ENCODE results near the gene GNB1L.

GNB1L gene

DNA sequence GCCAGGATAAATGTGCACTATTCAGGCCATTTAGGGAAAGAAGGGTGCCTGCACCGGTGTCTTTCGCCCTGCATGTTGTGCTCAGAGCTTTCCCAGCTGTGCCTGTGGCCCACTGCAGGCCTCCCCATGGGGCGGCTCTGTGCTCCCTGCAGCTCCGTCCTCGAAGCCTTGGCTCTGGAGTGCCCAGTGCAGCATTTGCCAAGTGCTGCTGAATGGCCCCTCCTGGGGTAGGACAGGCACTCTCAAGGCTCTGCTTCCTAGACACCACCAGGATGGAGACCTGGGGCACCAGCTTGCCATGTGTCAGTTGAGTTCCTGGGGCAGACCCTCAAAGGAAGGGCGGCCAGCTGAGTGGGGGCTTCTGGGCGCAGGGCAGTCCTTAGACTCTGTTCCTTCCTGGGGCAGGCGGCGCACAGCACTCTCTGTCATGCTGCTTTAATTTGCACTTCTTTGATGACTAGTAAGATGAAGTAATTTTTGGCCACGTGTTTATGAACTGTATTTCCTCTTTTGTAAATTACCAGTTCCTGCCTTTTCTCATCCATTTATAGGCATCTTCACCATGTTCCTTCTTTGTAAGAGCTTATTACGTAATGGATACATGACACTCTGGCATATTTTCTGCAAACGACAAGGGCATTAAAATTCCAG lies 32.1 kb upstream of the GNB1L start:
- TF ChIP-seq, protein P1, sequence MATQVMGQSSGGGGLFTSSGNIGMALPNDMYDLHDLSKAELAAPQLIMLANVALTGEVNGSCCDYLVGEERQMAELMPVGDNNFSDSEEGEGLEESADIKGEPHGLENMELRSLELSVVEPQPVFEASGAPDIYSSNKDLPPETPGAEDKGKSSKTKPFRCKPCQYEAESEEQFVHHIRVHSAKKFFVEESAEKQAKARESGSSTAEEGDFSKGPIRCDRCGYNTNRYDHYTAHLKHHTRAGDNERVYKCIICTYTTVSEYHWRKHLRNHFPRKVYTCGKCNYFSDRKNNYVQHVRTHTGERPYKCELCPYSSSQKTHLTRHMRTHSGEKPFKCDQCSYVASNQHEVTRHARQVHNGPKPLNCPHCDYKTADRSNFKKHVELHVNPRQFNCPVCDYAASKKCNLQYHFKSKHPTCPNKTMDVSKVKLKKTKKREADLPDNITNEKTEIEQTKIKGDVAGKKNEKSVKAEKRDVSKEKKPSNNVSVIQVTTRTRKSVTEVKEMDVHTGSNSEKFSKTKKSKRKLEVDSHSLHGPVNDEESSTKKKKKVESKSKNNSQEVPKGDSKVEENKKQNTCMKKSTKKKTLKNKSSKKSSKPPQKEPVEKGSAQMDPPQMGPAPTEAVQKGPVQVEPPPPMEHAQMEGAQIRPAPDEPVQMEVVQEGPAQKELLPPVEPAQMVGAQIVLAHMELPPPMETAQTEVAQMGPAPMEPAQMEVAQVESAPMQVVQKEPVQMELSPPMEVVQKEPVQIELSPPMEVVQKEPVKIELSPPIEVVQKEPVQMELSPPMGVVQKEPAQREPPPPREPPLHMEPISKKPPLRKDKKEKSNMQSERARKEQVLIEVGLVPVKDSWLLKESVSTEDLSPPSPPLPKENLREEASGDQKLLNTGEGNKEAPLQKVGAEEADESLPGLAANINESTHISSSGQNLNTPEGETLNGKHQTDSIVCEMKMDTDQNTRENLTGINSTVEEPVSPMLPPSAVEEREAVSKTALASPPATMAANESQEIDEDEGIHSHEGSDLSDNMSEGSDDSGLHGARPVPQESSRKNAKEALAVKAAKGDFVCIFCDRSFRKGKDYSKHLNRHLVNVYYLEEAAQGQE (IDR thresholded peaks at IDR 0.05; ENCODE audit: insufficient replicate concordance, low read depth) = no peak
- TF ChIP-seq, protein P2, sequence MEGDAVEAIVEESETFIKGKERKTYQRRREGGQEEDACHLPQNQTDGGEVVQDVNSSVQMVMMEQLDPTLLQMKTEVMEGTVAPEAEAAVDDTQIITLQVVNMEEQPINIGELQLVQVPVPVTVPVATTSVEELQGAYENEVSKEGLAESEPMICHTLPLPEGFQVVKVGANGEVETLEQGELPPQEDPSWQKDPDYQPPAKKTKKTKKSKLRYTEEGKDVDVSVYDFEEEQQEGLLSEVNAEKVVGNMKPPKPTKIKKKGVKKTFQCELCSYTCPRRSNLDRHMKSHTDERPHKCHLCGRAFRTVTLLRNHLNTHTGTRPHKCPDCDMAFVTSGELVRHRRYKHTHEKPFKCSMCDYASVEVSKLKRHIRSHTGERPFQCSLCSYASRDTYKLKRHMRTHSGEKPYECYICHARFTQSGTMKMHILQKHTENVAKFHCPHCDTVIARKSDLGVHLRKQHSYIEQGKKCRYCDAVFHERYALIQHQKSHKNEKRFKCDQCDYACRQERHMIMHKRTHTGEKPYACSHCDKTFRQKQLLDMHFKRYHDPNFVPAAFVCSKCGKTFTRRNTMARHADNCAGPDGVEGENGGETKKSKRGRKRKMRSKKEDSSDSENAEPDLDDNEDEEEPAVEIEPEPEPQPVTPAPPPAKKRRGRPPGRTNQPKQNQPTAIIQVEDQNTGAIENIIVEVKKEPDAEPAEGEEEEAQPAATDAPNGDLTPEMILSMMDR (IDR thresholded peaks at IDR 0.05; ENCODE audit: insufficient read depth, low read length) = no peak
- TF ChIP-seq POLR2AphosphoS5 (IDR thresholded peaks at IDR 0.05; ENCODE audit: low read depth) = peak; percentile 66
- no peak; the same call in 1 of the 2 replicates for TF ChIP-seq GABPA (IDR thresholded peaks at IDR 0.05; ENCODE audit: low read depth)
- peak; percentile 89; the same call in 1 of the 2 replicates for TF ChIP-seq SPI1 (IDR thresholded peaks at IDR 0.05; ENCODE audit: borderline replicate concordance, low read depth)
- peak overlapping the region; percentile 87 for H3K27ac ChIP-seq (replicated peaks)
- H3K27me3 ChIP-seq (ENCODE audit: insufficient read depth, poor library complexity, severe bottlenecking) = no peaks in the 10 kb centered on the region
- peak; percentile 80 to 89 for DNase-seq (ENCODE audit: low read depth in 1 of 2, low spot score in 1 of 2)
- no peak overlapping the region for H3K4me3 ChIP-seq (replicated peaks; ENCODE audit: insufficient read depth, low read length)

DNA sequence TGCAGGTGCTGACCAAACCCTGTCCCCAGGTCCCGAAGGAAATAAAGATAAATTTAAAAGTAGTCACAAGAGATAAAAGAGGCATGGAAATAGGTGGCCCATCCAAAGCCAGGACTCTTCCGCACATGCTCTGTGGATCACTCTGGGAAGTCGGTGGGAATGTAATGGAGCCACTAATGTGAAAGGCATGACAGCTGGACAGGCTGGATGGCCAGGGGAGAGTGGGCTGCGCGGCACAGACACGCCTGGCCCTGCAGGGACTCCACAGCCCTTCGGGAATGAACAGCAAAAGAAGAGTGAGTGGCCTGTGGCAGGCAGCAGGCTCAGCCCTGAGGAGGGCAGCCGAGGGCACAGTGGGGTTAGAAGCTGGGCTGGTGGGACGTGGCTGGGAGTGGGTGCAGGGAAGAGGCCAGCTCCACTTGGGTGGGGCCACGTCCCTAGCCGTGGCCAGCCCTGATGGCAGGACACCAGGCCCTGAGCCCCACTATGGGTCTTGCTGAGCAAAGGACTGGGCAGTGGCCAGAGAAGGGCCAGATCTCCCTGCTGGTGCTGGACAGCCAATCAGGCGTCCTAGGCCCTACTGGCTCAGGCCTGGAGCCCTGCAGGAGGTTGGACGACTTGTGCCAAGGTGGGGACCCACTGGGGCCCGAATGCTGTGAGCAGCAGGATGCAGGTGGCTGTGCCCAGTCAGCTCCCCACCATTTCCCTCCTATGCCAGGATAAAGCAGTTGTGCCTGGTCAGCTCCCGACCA lies 31.3 kb upstream of the GNB1L start:
- no peaks in the 10 kb centered on the region for H3K27me3 ChIP-seq (ENCODE audit: insufficient read depth, poor library complexity, severe bottlenecking)
- peak overlapping the region; percentile 87 for H3K27ac ChIP-seq (replicated peaks)
- TF ChIP-seq, protein P1 (IDR thresholded peaks at IDR 0.05; ENCODE audit: insufficient replicate concordance, low read depth) = no peak
- no peak for TF ChIP-seq SPI1 (IDR thresholded peaks at IDR 0.05; ENCODE audit: borderline replicate concordance, low read depth)
- TF ChIP-seq GABPA (IDR thresholded peaks at IDR 0.05; ENCODE audit: low read depth) = no peak
- TF ChIP-seq POLR2AphosphoS5 (IDR thresholded peaks at IDR 0.05; ENCODE audit: low read depth) = no peak
- TF ChIP-seq, protein P2 (IDR thresholded peaks at IDR 0.05; ENCODE audit: insufficient read depth, low read length) = no peak
- no peak overlapping the region for H3K4me3 ChIP-seq (replicated peaks; ENCODE audit: insufficient read depth, low read length)
- DNase-seq (ENCODE audit: low read depth in 1 of 2, low spot score in 1 of 2) = no peak

DNA sequence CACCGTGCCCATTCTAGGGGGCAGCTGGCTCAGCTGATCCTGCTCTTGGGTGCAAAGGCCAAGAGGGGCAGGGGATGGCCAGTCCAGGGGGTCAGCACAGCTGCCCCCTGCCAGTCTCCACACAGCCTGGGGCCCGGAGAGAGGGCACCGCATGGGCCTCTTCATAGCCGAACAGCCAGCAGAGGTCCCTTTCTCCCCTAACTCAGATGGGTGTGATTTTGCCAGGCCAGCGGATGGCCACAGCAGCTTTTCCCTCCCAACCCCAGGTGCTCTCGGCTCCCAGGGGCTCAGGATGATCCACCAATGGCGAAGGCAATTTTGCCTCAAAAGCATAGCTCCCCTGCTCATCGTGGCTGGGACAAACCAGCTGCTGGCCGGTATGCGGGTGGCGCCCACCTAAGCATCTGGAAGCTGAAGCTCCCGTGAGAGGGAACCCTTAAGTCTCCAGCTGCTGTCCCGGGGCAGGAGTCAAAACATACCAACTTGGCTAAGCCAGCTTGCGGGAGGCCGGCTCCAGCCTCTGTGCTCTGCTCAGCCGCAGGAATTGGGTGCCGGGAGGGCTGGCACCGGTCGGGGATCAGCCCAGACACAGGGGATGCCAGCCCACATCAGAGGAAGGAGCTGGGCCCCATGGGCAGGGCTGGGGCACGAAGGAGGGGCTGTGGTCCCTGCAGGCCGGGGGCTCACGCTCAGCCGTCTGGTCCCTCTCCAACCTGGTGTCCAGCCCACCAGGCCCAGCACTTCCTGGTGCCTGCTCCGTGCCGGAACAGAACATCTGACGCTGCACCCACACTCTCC lies 30.5 kb upstream of the GNB1L start:
- TF ChIP-seq, protein P1 (IDR thresholded peaks at IDR 0.05; ENCODE audit: insufficient replicate concordance, low read depth) = no peak
- TF ChIP-seq SPI1 (IDR thresholded peaks at IDR 0.05; ENCODE audit: borderline replicate concordance, low read depth) (no peak), GABPA (IDR thresholded peaks at IDR 0.05; ENCODE audit: low read depth) (no peak), POLR2AphosphoS5 (IDR thresholded peaks at IDR 0.05; ENCODE audit: low read depth) (no peak)
- TF ChIP-seq, protein P2 (IDR thresholded peaks at IDR 0.05; ENCODE audit: insufficient read depth, low read length) = no peak
- Histone ChIP-seq H3K27ac (replicated peaks) (peak overlapping the region; percentile 87; the same call in 1 of the 2 replicates), H3K4me3 (replicated peaks; ENCODE audit: insufficient read depth, low read length) (no peak overlapping the region), H3K27me3 (ENCODE audit: insufficient read depth, poor library complexity, severe bottlenecking) (no peaks in the 10 kb centered on the region)
- no peak for DNase-seq (ENCODE audit: low read depth in 1 of 2, low spot score in 1 of 2)
